Superior temporal gyrus (tissue), 1 donor: ENCODE results near the gene MRPL4.

ENCODE experiments used
- DNase-seq: peaks from one replicate; pipeline ENCODE4 v3.0.0-alpha.2; 2016; ENCODE audit errors: extremely low spot score

Gene MRPL4

DNA sequence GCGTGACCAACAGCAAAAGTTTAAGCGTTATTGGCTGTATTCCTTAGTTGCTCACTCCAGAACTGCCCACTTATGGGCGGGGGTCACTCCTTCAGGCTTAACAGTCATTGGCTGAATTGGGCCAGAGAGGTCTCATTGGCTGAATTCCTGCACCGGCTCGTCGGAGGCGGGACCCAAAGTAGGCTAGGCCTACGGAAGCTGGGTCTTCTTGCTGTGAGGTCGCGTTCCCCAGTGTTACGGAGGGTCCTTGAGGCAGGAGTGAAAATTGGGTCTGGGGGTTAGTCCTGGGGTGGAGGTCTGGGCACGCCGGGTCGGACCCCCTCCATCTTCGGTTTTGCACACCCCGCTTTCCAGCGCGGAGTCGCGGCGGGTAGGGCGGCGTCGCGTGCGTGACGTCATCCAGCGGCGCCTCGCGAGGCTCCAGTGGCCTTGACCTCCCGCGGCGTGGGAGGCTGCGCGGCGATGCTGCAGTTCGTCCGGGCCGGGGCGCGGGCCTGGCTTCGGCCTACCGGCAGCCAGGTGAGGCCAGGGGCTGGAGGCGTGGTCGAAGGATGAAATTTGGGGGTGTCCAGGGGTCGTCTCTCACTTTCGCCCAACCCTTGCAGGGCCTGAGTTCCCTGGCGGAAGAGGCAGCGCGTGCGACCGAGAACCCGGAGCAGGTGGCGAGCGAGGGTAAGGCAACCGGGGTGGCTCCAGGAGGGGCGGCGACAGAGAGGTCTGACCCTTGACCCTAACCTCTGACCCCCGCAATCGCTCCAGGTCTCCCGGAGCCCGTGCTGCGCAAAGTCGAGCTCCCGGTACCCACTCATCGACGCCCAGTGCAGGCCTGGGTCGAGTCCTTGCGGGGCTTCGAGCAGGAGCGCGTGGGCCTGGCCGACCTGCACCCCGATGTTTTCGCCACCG, at the start of gene MRPL4:
TSS of gene MRPL4 (plus strand) at position 423 of the 903 bp plus-strand sequence. CDS start at position 463, 40 bp downstream.
- peak; percentile 99 for DNase-seq

GRCh38 chr19:10203686-10204085, 48.3 kb upstream of the MRPL4 start:
- no peak for DNase-seq

DNA sequence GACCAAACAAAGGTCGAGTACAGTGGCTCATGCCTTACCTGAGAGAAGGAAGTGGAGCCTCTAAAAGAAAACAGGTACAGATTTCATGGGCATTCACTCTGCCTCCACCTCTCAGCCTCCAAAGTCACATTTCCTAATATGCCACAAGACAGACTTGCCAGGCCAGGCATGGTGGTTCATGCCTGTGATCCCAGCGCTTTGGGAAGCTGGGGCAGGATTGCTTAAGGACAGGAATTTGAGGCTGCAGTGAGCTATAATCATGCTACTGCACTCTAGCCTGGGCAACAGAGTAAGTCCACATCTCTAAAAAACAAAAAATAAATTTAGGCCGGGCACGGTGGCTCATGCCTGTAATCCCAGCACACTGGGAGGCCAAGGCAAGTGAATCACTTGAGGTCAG, 46.4 kb upstream of the MRPL4 start:
- DNase-seq: no peak

DNA sequence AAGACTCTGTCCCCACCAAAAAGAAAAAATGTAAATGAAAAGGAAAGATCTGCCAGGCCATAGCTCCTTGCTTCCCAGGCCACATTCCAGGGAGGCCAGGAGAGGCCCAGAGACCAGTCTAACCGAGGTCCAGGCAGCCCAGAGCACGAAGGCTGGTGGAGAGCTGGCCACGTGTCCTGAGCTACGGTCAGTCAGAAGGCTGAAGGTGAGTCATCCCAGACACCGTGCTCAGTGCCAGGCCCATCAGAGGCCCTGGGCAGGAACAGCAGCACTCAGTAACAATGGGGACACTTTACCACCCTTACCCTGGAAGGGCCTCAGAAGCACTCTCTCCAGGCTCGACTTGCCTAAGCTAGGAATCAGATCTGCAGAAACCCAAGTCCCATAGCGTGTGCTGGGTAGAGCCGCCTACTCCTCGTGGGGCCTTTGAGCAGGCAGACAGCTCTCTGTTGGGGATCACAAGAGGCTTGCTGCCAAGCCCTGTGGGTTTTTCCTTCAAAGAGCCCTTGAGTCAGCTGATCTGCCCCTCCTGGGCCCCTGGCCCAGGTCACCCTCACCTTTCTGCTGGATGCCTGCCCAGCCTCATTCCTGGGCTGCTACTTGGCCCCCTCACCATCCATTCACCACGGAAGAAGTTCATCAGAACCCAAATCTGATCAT, 45.7 kb upstream of the MRPL4 start:
- no peak for DNase-seq

GRCh38 chr19:10207026-10207425, 45.0 kb upstream of the MRPL4 start:
- no peak for DNase-seq

DNA sequence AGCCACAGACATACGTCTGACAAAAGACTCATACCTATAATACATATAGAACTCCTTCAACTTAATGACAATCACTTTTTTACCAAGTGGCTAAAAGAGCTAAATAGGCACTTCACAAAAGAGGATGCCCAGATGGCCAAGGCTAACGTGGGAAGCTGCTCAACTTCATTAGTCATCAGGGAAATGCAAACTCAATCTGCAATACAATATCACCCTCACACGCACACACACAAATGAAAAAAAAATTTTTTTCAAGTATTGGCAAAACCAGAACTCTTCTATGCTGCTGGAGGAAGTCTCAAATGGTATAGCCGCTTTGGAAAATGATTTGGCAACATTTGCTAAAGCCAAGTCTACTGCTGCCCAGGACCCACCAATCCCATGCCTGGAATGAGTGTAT, 42.7 kb upstream of the MRPL4 start:
- peak; percentile 43 for DNase-seq

- DNase-seq: peak; percentile 18
Measured at GRCh38 chr19:10211061-10211460, 41.0 kb upstream of the MRPL4 start.

GRCh38 chr19:10211691-10212090, 40.3 kb upstream of the MRPL4 start:
- no peak for DNase-seq

- DNase-seq: no peak
Measured at GRCh38 chr19:10214784-10215183, 37.2 kb upstream of the MRPL4 start.

GRCh38 chr19:10217085-10217484, 34.9 kb upstream of the MRPL4 start:
- no peak for DNase-seq

DNA sequence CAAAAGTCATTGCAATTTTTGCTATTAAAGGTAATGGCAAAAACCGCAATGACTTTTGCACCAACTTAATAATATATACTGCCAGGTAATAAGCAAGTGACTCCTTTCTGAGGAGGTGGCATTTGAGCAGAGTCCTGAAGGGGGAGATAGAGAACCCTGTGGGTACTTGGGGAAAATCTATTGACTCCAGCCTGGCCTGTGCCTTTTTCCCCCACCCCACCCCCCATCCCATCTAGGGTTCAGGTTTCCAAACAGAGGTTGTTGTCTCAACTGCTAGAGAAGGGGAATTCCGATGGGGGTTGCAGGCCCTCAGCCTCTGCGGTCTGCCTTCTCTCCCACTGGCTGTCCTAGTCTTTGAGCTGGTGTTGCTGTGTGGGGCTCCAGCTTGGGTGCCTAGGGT, 32.3 kb upstream of the MRPL4 start:
- no peak for DNase-seq

GRCh38 chr19:10220695-10221094, 31.3 kb upstream of the MRPL4 start:
- DNase-seq: no peak

DNA sequence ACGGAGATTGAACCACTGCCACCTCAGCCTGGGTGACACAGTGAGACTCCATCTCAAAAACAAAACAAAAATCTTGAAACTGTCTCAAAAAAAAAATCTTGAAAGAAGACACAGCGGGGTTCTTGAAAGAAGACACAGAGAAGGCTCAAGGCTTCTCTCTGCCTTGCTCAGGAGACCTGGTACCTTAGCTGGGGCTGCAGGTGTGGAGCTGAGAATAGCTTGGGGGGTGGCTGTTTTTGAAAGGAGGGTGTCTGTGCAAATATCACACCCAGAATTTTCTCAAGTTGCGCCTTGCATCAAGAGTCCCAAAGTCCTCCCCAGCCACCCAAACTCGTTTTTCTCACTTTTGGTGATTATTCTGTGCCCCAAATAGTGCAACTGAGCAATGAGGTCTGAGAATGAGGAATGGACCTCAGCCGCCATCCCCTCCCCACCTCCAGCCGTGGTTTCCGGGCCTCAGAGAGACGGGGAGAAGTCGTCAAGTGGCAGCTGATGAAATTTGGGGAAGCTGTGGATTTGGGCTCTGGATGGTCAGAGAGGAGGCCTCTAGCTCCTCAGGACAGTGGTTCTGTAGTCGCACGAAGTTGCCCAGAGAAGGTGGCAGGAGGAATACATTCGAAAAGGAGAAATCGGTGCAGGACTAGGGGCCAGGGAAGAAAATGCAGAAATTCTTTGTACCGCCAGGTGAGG, 29.7 kb upstream of the MRPL4 start:
- DNase-seq: no peak

DNA sequence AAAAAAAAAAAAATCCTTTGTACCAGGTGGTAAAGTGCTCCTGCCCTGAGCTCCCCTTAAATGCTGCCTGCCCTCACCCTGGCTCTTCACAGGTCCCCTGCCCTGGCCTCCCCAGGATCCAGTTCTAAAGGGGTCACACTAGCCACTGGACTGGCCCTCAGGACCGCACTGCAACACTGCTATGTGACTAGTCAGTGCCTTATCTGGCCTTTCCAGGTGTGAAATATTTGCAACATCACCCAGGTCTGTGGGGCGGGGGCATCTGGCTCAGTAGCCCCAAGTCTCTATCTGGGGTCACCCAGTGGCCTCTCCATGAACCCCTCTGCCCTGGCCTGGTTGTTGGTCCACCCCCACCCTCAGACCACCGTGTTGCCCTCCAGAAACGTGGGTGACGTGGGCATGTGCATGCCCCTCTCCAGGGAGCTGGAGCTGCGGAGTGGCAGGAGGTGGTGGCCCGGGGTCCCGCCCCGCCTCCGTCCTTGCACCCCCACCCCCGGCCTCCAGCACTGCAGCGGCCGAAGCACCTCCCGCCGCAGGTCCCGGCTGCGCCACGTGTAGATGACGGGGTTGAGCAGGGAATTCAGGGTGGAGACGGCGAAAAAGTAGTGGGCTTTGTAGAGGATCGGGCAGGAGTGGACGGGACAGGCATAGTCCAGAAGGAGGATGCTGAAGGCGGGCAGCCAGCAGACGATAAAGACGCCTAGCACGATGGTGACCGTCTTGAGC, 28.4 kb upstream of the MRPL4 start:
- DNase-seq: no peak

GRCh38 chr19:10224337-10224736, 27.7 kb upstream of the MRPL4 start:
- DNase-seq: no peak

GRCh38 chr19:10226021-10226375, 26.0 kb upstream of the MRPL4 start:
- DNase-seq: no peak

GRCh38 chr19:10226376-10227025, 25.5 kb upstream of the MRPL4 start:
- DNase-seq: peak; percentile 38

GRCh38 chr19:10227026-10227971, 24.7 kb upstream of the MRPL4 start:
- peak; percentile 94 for DNase-seq

- DNase-seq: no peak
Measured at GRCh38 chr19:10228393-10228792, 23.6 kb upstream of the MRPL4 start.

- no peak for DNase-seq
Measured at GRCh38 chr19:10228920-10229319, 23.1 kb upstream of the MRPL4 start.
